GM12878 (cell line): Measurements from ENCODE around the gene LAMA2. TPM values are rescaled to one million over a fixed set of nuclear protein-coding genes. Genes with fewer than 3 reads are reported as not detected.

Source experiments
- ATAC-seq: fragments of 200-7000 bp; cut with Tn5 transposase; 3 replicates; pipeline ENCODE4 v1.9.1; 2020; ENCODE audit warnings: mild to moderate bottlenecking, moderate library complexity
- BruUV-seq: library from RNA; stranded (reverse); fragments of 400-500 nt; replicated peaks from 2 replicates; lab custom pipeline; 2021; lab: Mats Ljungman, UMichigan
- CTCF ChIA-PET: fragments of 300-600 bp; sonication (Branson Sonifier 250); formaldehyde crosslinking; extraction: SDS; loops from one replicate; lab custom pipeline; 2021; ENCODE audit warnings: inconsistent platforms; lab: Yijun Ruan, JAX
- POLR2A ChIA-PET: fragments of 350-600 bp; formaldehyde crosslinking; extraction: SDS; loops from one replicate; lab custom pipeline; 2021; ENCODE audit warnings: inconsistent platforms; lab: Charles Lee
- RAD21 ChIA-PET: fragments of 300-600 bp; sonication (Branson Sonifier 250); formaldehyde crosslinking; loops from one replicate; lab custom pipeline; 2023; ENCODE audit warnings: antibody characterized with exemption; ENCODE audit not compliant: unreplicated experiment; lab: Charles Lee
- SMC1A ChIA-PET: fragments of 300-600 bp; sonication (Branson Sonifier 250); formaldehyde crosslinking; loops from one replicate; lab custom pipeline; 2023; ENCODE audit not compliant: unreplicated experiment, uncharacterized antibody; lab: Charles Lee
- DNase-seq: peaks from one replicate; pipeline ENCODE4 v3.0.0-alpha.2; 2011; ENCODE audit warnings: low read depth, low spot score
- FAIRE-seq: peaks from 3 replicates; lab custom pipeline; 2011; peaks lifted over from hg19 to GRCh38; lab: Jason Lieb, UNC
- H2AFZ ChIP-seq: 2 replicates; pipeline ENCODE4 v1.6.0; 2011; ENCODE audit warnings: low read depth, low read length, control low read depth; ENCODE audit not compliant: control insufficient read depth
- H3K27ac ChIP-seq: 2 replicates; pipeline ENCODE4 v1.5.1; 2011; ENCODE audit warnings: control low read depth; ENCODE audit not compliant: control insufficient read depth, insufficient read depth
- H3K27me3 ChIP-seq, 2 experiments: replicated peaks in 1 of 2; 2 replicates each; pipeline versions ENCODE4 v1.6.0 to v1.6.1; 2011; ENCODE audit warnings: low read length in 1 of 2; ENCODE audit not compliant: control insufficient read depth in 2 of 2, insufficient read depth in 2 of 2
- H3K36me3 ChIP-seq, 2 experiments: 2 replicates each; pipeline ENCODE4 v1.5.1; 2011; ENCODE audit warnings: low read length in 1 of 2; ENCODE audit not compliant: control insufficient read depth in 2 of 2, insufficient read depth in 2 of 2
- H3K4me1 ChIP-seq: 2 replicates; pipeline ENCODE4 v1.6.1; 2011; ENCODE audit warnings: mild to moderate bottlenecking, low read length, moderate library complexity, mixed read lengths; ENCODE audit not compliant: control insufficient read depth, insufficient read depth
- H3K4me2 ChIP-seq: 2 replicates; pipeline ENCODE4 v1.6.0; 2011; ENCODE audit warnings: control low read depth; ENCODE audit not compliant: control insufficient read depth, insufficient read depth
- H3K4me3 ChIP-seq: fragments of 200-600 bp; sonication (generic); 2 replicates; pipeline ENCODE4 v1.5.1; 2016
- H3K79me2 ChIP-seq: 2 replicates; pipeline ENCODE4 v1.6.0; 2011; ENCODE audit warnings: low read length; ENCODE audit not compliant: control insufficient read depth, insufficient read depth
- H3K9ac ChIP-seq: 2 replicates; pipeline ENCODE4 v1.8.0; 2011; ENCODE audit warnings: low read length, control low read depth, mixed read lengths; ENCODE audit not compliant: control insufficient read depth, insufficient read depth
- H3K9me3 ChIP-seq: replicated peaks from 3 replicates; pipeline ENCODE4 v1.5.1; 2011; ENCODE audit warnings: mild to moderate bottlenecking, low read length; ENCODE audit not compliant: control insufficient read depth, insufficient read depth
- H4K20me1 ChIP-seq: 2 replicates; pipeline ENCODE4 v1.6.0; 2011; ENCODE audit not compliant: control insufficient read depth, insufficient read depth
- ASH2L ChIP-seq: fragments of 300-600, 200-600 bp; sonication (generic); IDR thresholded peaks from 2 replicates; pipeline ENCODE4 v1.6.1; 2017; ENCODE audit warnings: low read depth, mild to moderate bottlenecking, borderline replicate concordance
- BCL11A ChIP-seq: IDR thresholded peaks from 2 replicates; pipeline ENCODE4 v1.6.1; 2011; ENCODE audit warnings: low read depth, low read length
- BCL3 ChIP-seq: IDR thresholded peaks from 2 replicates; pipeline ENCODE4 v1.6.1; 2011; ENCODE audit warnings: borderline replicate concordance, low read depth, mild to moderate bottlenecking, moderate library complexity, low read length; ENCODE audit not compliant: insufficient read depth, poor library complexity, severe bottlenecking
- CHD2 ChIP-seq: IDR thresholded peaks from 2 replicates; pipeline ENCODE4 v1.6.1; 2011; ENCODE audit warnings: low read depth, low read length, improper control_type of control experiment, borderline replicate concordance
- CHD4 ChIP-seq: fragments of 200-600 bp; sonication (generic); IDR thresholded peaks from 2 replicates; pipeline ENCODE4 v1.6.1; 2016; ENCODE audit warnings: mild to moderate bottlenecking
- CREB1 ChIP-seq: IDR thresholded peaks from 2 replicates; pipeline ENCODE4 v1.6.1; 2012; ENCODE audit warnings: low read depth, mild to moderate bottlenecking, inconsistent platforms
- GATAD2B ChIP-seq: fragments of 450-650 bp; conservative IDR thresholded peaks from 2 replicates; pipeline ENCODE4 v1.6.1; 2017; ENCODE audit warnings: low read depth, mild to moderate bottlenecking, moderate library complexity
- HDAC6 ChIP-seq: fragments of 200-600 bp; sonication (generic); IDR thresholded peaks from one replicate; pipeline ENCODE4 v1.8.0; 2017; ENCODE audit warnings: antibody characterized with exemption; ENCODE audit not compliant: unreplicated experiment
- IRF5 ChIP-seq: fragments of 450-650 bp; IDR thresholded peaks from 2 replicates; pipeline ENCODE4 v1.6.1; 2017; ENCODE audit warnings: borderline replicate concordance
- NR2F1 ChIP-seq: fragments of 450-650 bp; conservative IDR thresholded peaks from 2 replicates; pipeline ENCODE4 v1.6.1; 2017; ENCODE audit warnings: mild to moderate bottlenecking
- POLR2AphosphoS2 ChIP-seq: IDR thresholded peaks from 2 replicates; pipeline ENCODE4 v1.6.1; 2011; ENCODE audit warnings: low read depth, mild to moderate bottlenecking, low read length, improper control_type of control experiment, moderate library complexity
- POU2F2 ChIP-seq: IDR thresholded peaks from 3 replicates; pipeline ENCODE4 v1.6.1; 2011; ENCODE audit warnings: low read depth, mild to moderate bottlenecking, low read length, borderline replicate concordance
- RCOR1 ChIP-seq: conservative IDR thresholded peaks from 2 replicates; pipeline ENCODE4 v1.6.1; 2012; ENCODE audit warnings: low read depth, low read length, improper control_type of control experiment
- RELA ChIP-seq: fragments of 450-650 bp; IDR thresholded peaks from 2 replicates; pipeline ENCODE4 v1.8.0; 2014; ENCODE audit warnings: borderline replicate concordance; ENCODE audit not compliant: partially characterized antibody
- RELB ChIP-seq: fragments of 450-650 bp; IDR thresholded peaks from 2 replicates; pipeline ENCODE4 v1.6.1; 2017; ENCODE audit warnings: low read depth, mild to moderate bottlenecking, moderate library complexity
- TCF7 ChIP-seq: IDR thresholded peaks from 2 replicates; pipeline ENCODE4 v1.6.1; 2014; ENCODE audit warnings: antibody characterized with exemption, borderline replicate concordance
- WGBS: methylation state at CpG from one replicate; pipeline ENCODE4 v1.1.6; 2016; ENCODE audit warnings: low lambda C conversion rate; ENCODE audit not compliant: insufficient replicate concordance, insufficient coverage; ENCODE audit errors: missing lambda C conversion rate; 5-methylcytosine and 5-hydroxymethylcytosine counted together
- in situ Hi-C: fragments of 300-500 bp; cut with MboI; formaldehyde crosslinking; loops from 9 replicates; pipeline ENCODE4 v1.14.3; 2018; ENCODE audit warnings: mixed read lengths
- intact Hi-C: fragments of 100-400 bp; cut with micrococcal nuclease; formaldehyde crosslinking; loops from one replicate; pipeline ENCODE4 v1.14.2; 2022; ENCODE audit not compliant: unreplicated experiment
- polyA plus RNA-seq, 11 experiments: library from polyadenylated mRNA; depleted of rRNA in 4 of 11; unstranded in 6 of 11; stranded (reverse) in 5 of 11; fragments of >200 nt; fragmentation: Nextera tagmentation in 4 of 11; fragmentation: Illumina TruSeq in 1 of 11; extraction: Ambion mirVana in 4 of 11; extraction: Trizol in 1 of 11; gene quantifications; 1 replicate in 1 of 11; 2 replicates in 10 of 11; pipeline versions ENCODE4 v1.2.1 to v1.2.3, GENCODE V29; 2011 to 2016; ENCODE audit warnings: inconsistent platforms in 2 of 11, missing spikeins in 2 of 11, low read depth in 1 of 11
- total RNA-seq, 4 experiments: library from RNA; depleted of rRNA in 3 of 4; stranded (reverse); fragments of >200 nt in 3 of 4; fragmentation: Illumina TruSeq in 1 of 4; extraction: Trizol in 1 of 4; gene quantifications; 2 replicates each; pipeline versions ENCODE4 v1.2.1 to v1.2.3, GENCODE V29; 2013 to 2021

Gene LAMA2
- total and polyA plus RNA-seq, 10 of the 15 experiments (the other 5 are each of a cell fraction or from before 2014, with no cell fraction given): 0.04 to 2.0 (median 0.37) TPM; not detected in 1

GRCh38 chr6:129031051-129031599 lies 148.2 kb downstream of the LAMA2 start:
- WGBS: 0% methylated on average over 1 of the region's 1 CpG
- ChIA-PET SMC1A (no interaction called here), RAD21 (no interaction called here), POLR2A (no interaction called here), CTCF (no interaction called here)
- intact Hi-C loops (no loop called here), in situ Hi-C loops (no loop called here)
- no peak overlapping the region for H3K27ac ChIP-seq
- H3K27me3 ChIP-seq: no peaks in the 10 kb centered on the region
- DNase-seq (no peak), ATAC-seq (no peak), FAIRE-seq (no peak)
- H3K4me1 ChIP-seq: no peaks in the 10 kb centered on the region
- TF ChIP-seq BCL3: no peak
- TF ChIP-seq ASH2L: no peak
- no peak for TF ChIP-seq RELA
- no peak for TF ChIP-seq BCL11A
- no peak for TF ChIP-seq IRF5
- TF ChIP-seq CHD2: no peak
- no peak for TF ChIP-seq TCF7
- no peak for TF ChIP-seq RCOR1
- no peak for TF ChIP-seq HDAC6
- TF ChIP-seq POLR2AphosphoS2: no peak
- TF ChIP-seq RELB: no peak
- no peak for TF ChIP-seq CHD4
- no peak for TF ChIP-seq POU2F2
- TF ChIP-seq NR2F1: no peak
- no peak for TF ChIP-seq CREB1
- TF ChIP-seq GATAD2B: no peak
- H3K9ac ChIP-seq: no peak overlapping the region
- H3K4me3 ChIP-seq: no peak overlapping the region
- no TSS peak for BruUV-seq
- no peak overlapping the region for H3K4me2 ChIP-seq
- no peaks in the 10 kb centered on the region for H4K20me1 ChIP-seq
- no peaks in the 10 kb centered on the region for H3K36me3 ChIP-seq
- no peaks in the 10 kb centered on the region for H3K79me2 ChIP-seq
- no peaks in the 10 kb centered on the region for H3K9me3 ChIP-seq
- no peak overlapping the region for H2AFZ ChIP-seq
